A172 (cell line): ENCODE results near the gene NAA80. TPM values are rescaled to one million over a fixed set of nuclear protein-coding genes. Genes with fewer than 3 reads are reported as not detected.

ENCODE experiments used
- DNase-seq: peaks from one replicate; pipeline ENCODE4 v3.0.0-alpha.2; 2015; ENCODE audit warnings: low spot score
- total RNA-seq: library from RNA; depleted of rRNA; stranded (reverse); fragments of >200 nt; shearing (Covaris generic); gene quantifications from 2 replicates; pipeline ENCODE4 v1.2.3, GENCODE V29; 2014; rRNA removed

Gene NAA80
- total RNA-seq, 1 experiment from 2014 or later, result 8.5 TPM

DNA sequence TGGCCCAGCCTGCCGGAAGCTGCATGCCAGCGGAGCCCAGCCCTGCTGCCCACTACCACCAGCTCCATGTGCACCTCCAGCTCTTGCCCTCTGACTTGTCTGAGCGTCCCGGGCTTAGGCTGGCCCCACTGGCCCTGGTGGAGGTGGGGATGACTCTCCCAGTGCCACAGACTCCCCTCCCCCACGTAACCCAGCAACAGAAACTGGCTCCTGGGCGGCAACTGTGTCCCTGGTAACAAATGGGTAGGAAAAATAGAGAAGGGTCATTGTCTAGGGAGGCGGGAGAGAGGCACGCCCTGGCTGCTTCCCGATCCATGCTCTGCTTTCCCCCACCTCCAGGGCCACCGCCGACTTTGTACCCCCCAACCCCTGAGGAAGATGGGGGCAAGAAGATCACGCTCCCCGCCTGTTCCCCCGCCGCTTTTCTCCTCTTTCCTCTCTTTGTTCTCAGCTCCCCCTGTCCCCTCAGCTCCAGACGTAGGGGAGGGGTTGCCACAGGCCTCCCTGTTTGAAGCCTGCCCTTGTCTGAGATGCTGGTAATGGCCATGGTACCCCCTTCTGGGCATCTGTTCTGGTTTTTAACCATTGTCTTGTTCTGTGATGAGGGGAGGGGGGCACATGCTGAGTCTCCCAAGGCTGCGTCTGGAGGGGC, 41.0 kb downstream of the NAA80 start:
- DNase-seq, result no peak

DNA sequence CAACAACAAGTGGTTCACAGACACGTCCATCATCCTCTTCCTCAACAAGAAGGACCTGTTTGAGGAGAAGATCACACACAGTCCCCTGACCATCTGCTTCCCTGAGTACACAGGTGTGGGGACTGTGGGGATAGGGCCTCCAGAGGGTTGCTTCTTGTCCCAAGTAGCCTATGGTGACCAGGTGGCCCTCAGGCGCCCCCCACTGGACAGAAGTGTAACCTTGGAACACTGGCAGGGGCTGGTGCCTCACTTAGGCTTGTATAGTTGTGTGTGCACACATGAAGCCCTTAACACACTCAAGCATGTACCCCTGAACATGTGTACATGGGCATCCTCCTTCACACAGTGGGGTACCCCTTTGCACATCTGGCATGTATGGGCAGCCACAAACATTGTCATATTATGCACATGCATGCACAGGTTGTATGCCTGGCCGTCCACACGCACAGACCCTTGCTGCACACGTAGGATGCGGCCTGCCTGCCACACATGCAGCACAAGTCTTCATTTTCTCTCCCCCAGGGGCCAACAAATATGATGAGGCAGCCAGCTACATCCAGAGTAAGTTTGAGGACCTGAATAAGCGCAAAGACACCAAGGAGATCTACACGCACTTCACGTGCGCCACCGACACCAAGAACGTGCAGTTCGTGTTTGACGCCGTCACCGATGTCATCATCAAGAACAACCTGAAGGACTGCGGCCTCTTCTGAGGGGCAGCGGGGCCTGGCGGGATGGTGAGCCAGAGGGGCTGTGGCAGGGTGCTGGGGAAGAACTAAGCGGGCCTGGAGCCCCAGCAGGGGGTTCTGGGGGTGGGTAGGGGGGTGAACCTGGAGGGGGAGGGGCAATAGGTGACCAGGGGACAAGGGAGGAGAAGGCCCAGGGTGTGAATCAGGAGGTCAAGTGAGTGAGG, 42.0 kb downstream of the NAA80 start:
- DNase-seq, result no peak

DNA sequence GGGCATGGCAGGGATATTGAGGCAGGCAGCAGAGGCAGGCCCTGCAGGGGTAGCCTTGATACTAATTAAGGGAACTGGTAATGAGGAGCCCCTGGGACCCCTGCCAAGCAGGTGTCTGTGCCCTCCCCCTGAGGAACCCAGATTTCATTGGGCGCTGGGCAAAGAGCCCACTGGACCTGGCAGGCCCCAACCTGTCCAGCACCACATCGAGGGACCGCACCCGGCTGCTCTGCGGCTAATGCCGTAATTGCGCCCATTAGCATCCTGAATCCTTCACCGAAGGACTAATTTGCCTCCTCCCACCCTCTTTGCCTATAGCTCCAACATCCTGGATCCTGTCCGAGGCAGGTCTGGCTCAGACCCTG, 44.0 kb downstream of the NAA80 start:
- no peak for DNase-seq

DNA sequence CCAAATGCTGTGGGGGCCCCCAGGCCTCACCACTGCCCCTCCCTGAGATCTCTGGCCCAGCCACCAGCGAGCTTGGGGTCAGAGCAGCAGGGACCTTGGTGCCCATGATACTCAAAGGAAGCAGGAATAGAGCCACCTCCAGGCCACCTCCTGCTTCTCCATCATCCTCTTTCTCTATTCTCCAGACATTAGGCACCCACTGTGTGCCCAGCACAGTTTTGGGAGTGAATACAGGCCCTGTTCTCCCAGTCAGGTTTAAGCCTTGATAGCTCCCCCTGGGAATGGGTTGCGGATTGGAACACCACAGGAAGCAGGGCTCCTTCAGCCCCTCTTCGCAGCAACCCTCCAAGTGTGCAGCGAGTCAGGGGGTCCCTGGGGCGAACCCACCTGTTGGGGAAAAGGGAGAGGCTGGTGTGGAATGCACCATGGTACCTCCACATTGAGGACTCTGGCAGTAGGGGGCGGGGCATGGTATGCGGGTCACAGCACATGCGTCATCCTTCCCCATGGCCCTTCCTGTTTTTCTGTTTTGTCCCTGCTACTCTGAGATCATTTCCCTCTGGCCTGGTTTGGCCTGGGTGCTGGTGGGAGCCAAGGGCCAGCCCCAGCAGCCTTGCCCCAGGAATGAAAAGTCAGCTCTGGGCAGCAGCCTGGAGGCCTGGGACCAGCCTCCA, 44.5 kb downstream of the NAA80 start:
- DNase-seq, result no peak

DNA sequence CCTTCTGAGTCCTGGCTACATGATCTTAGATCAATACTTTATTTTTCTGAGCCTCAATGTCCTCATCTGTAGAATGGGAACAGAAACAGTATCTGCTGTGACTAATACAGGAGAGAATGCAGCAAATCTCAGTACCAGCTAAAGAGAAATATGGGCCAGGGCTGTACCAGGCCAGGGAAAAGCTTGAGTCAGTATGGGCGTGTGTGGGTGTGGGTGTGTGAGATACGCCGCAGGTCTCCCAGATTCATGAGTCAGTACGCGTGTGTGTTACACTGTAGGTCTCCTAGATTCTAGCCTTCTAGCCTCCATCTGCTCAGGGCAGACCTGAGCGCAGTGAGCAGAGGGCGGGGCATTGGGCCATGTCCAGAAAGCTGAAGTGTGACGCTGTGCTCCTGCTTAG, 48.0 kb downstream of the NAA80 start:
- peak; percentile 96 for DNase-seq

DNA sequence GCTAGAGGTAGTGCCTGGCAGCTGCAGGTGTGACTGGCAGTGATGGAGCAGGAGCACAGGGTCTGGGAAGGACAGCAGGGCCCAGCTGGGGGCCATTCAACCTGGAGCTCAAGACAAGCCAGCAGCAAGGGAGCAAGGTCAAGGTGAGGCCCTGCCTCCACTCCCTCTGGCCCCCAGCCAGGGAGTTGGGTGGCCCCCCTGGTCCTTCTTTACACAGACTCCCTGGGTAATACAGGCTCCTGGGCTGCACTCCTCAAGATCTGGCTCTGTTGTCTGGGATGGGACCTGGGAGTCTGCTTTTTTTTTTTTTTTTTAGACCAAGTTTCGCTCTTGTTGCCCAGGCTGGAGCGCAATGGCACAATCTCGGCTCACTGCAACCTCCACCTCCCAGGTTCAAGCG, 48.7 kb downstream of the NAA80 start:
- DNase-seq, result no peak

DNA sequence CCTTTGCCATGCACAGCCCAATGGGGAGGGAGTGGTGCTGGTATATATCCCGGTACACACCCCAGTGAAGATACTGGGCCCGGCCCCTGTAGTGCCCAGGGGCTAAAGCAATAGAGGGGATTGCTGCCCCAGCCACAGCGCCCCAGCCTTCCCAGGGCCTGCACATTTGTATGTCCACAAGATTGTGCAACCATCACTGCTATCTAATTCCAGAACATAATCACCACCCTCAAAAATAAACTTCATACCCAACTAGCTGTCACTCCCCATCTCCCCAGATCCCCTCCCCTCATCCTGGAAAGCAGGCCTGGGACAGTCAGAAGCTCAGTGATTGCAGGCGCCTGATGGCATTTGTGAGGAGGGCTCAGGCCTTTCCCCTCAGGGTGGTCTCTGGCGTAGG, 49.7 kb downstream of the NAA80 start:
- no peak for DNase-seq

DNA sequence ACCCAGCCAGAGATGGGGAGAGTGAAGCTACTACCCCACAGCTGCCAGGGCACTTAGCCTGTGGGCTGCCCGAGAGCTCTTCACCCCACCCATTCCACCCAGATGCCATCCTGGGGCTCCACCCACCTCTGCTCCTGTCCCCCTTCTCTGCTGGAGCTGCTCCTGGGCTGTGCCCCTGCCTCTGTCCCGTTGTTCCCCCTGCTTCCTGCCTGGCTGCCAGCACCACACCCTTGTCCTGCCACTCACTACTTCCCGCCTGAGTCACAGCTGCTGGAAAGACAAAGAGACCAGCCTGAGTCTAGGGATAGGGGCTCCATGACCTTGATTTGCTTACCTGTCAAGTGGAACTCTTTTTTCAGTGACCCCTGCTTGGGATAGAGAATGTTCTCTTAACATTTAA, 50.8 kb downstream of the NAA80 start:
- DNase-seq, result peak; percentile 83

DNA sequence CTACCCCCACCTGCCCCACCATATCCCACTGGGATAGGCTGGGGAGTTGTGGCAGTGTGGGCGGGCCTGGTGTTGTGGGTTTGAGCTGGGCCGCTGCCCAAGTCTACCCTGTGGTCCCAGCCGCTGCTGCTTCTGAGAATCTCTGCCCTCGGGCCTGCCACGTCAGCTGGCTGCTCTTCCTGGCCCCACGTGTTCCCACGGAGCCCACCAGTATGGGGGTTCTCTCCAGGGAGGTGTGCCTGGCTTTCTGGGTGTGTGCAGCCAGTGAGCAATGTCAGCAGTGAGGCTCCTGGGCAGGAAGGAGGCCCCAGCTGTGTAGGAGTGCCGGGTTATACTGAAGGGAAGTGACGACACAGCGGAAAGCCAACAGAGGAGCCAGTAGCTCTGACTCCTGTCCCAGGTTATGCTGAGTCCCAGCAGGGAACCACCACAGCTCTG, 52.7 kb downstream of the NAA80 start:
- DNase-seq, result peak; percentile 99

Other genes starting within 250 kb of the NAA80 start
- gene RBM5, start 210.5 kb downstream of the NAA80 start, total RNA-seq, result 53.7 and 79.1 TPM in 2 replicates
- 3.5 and 11.1 TPM in 2 replicates for gene SEMA3F, start 144.1 kb downstream of the NAA80 start, total RNA-seq
- gene GNAT1, start 107.8 kb downstream of the NAA80 start, total RNA-seq, result not detected in 2 replicates
- 0.74 TPM in 1 of 2 replicates, not detected in the other for gene SLC38A3, start 94.1 kb downstream of the NAA80 start, total RNA-seq
- 247 and 283 TPM in 2 replicates for gene GNAI2, start 63.2 kb downstream of the NAA80 start, total RNA-seq
- 22.9 and 26.3 TPM in 2 replicates for gene SEMA3B, start 30.3 kb downstream of the NAA80 start, total RNA-seq
- not detected in 2 replicates for gene LSMEM2, start 20.3 kb downstream of the NAA80 start, total RNA-seq
- gene IFRD2, start 7.0 kb downstream of the NAA80 start, total RNA-seq, result 120 and 129 TPM in 2 replicates
- gene HYAL3, start within 50 bp of the NAA80 start, total RNA-seq, result 7.5 and 9.7 TPM in 2 replicates
- gene HYAL1, start 4.2 kb upstream of the NAA80 start, total RNA-seq, result 0.72 and 2.3 TPM in 2 replicates
- gene HYAL2, start 23.3 kb upstream of the NAA80 start, total RNA-seq, result 113 TPM in 2 replicates
- gene TUSC2, start 28.8 kb upstream of the NAA80 start, total RNA-seq, result 30.6 and 34.3 TPM in 2 replicates
- 12.9 and 16.9 TPM in 2 replicates for gene RASSF1, start 41.4 kb upstream of the NAA80 start, total RNA-seq
- 0.09 and 0.62 TPM in 2 replicates for gene ZMYND10, start 46.3 kb upstream of the NAA80 start, total RNA-seq
- 23.1 and 24.8 TPM in 2 replicates for gene NPRL2, start 51.4 kb upstream of the NAA80 start, total RNA-seq
- gene CYB561D2, start 51.5 kb upstream of the NAA80 start, total RNA-seq, result 46.9 and 53.7 TPM in 2 replicates
- gene TMEM115, start 60.1 kb upstream of the NAA80 start, total RNA-seq, result 57.3 and 58.9 TPM in 2 replicates
- 0.22 and 0.26 TPM in 2 replicates for gene CACNA2D2, start 204.2 kb upstream of the NAA80 start, total RNA-seq